Inflammatory macrophage treated with lipopolysaccharide for 1 hour (primary cell): ENCODE data around the gene BMF.
"Not testable (repeated sequence)": the region's sequence is repeated elsewhere in the genome, so short reads cannot be mapped to it uniquely, and the experiment has no call there.

Source experiments
- DNase-seq, 2 donors: peaks; one replicate each; pipeline ENCODE4 v3.0.0-alpha.2; 2020 to 2022

BMF gene

DNA sequence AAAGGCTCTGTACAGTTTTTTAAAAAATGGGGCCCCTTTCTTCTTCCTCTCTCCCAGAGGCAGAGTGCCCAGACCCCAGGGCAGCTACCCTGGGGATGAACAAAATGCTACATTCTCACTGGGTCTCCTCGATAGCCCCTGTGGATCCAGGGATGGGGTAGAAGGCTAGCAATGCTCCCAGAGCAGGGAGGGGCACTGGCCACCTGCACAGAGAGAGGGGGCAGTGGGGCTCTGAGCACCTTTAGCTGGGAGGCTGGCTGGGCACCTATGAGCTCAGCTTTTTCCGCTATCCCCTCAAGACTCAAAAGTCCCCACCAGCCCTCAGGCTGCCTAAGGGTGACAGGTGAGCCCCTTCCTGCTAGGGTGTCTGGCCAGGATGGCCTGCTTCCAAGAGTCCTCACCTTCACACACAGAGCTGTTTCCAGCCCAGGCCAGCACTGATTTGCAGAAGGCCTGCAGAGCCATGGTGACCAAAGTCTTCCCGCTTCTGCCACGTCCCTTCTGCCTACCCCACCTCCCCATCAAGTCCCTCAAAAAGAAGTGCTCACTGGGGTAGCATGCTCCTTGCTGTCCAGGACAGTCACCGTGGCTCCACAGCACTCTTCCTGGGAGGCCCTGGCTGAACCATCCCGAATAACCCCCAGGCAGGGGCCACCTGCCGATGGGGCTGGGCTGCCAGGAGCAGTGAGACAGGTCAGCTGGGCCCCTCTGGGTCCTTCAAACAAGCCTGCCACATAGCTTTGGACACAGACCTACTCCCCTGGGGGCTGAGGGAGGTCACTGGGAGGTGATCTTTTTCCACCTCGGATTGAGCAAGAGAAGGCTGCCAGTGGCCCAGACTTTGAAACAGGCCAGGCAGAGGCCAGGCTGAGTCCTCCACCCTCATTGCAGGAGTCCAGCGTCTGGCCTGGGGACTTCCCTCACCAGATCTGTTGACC, 20.4 kb downstream of the BMF start:
- DNase-seq: peak in 1 of 2 donors; percentile 32

DNA sequence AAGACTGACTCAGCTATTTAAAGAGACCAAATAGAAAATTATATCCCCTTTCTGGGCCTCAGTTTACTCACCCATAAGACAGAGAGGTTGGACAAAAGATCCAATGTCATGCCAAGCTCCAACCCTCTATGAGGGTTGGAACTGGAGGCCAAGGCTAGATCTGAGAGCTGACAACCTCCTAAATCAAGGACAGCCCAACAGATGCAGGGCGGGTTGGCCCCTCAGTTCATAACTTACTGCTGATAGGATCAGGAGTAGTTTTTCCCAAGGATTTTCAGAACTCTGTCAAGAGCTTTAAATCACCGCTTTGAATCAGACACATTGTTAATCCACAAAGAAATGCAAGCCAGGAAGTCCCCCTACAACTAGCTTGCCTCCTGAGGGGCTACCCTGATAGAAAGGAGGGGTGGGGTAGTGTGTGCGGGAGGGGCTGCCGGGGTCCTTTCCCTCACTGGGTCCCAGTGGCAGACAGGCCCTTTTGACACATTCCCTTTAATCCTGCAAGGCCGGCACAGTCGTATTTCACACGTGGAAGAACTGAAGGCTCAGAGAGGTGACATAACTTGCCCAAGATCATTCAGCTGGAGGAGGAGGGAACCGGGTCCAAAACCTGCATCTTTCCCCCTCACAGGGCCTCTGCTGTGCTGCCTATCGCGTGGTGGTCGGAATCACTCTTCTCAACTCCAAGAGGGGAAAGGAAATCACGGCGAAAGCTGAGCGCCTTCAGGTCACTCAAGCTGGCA, 21.4 kb downstream of the BMF start:
- DNase-seq: no peak

DNA sequence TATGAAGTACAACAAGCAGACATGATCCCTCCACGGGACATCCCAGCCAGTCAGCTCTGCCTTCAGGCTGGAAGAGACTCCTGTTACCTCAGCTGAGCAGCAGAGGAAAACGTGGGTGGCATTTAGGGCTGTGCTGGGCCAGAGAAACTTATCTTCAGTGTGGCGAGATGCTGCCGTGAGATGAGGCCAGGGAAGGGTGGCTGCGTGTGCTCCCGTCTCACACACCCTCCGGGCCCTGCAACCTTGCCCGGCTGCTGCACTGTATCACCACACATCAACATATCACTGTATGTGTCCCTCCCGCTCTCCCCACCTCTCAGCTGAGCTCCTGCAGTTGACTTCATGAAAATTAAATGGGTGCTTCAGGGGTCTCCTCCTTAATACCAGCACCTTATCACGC, 23.4 kb downstream of the BMF start:
- DNase-seq: no peak

DNA sequence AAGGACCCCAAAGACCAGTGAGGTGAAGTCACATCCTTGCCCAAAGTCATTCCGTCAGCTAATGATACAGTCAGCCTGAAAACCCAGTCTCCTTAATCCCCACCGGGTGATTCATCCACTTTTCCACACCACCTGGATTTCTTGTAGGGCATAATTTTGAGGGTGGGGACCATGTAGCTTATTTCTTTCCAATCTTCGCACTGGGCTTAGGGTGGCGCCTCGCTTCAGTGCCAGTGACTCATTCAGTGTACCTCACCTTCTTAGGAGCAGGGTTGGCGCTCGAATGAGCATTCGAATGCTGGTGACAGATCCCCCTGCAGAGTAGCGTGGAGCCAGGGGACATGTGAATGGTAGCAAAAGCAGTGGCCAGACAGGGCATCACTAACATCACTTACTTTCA, 24.0 kb downstream of the BMF start:
- no peak for DNase-seq

- no peak for DNase-seq
These were observed 26.3 kb downstream of the BMF start for GRCh38 chr15:40082195-40082883.

DNA sequence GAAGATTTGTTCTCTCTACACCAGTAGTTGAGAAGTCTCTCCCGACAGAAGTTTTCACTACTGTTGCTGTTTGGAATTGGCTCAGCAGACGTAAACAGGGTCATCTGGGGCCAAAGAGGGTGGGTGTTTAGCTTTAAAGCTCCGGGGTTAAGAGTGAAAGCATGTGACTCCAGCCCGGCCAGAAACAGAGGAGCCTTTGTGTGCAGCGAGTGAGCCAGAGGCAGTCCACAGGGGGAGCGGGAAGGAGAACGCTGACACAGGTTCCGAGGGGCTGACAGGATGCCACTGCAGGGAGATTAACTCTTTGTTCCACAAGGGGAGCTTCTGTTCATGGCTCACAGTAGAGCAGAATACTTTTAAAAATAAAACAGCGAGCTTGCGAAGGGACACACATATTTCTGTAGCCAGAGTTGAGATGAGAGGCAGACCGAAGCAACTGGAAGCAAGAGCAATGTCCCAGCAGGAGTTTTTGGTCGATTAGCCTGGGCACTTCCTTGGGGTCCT, 26.9 kb downstream of the BMF start:
- DNase-seq: peak; percentile 63 to 67

DNA sequence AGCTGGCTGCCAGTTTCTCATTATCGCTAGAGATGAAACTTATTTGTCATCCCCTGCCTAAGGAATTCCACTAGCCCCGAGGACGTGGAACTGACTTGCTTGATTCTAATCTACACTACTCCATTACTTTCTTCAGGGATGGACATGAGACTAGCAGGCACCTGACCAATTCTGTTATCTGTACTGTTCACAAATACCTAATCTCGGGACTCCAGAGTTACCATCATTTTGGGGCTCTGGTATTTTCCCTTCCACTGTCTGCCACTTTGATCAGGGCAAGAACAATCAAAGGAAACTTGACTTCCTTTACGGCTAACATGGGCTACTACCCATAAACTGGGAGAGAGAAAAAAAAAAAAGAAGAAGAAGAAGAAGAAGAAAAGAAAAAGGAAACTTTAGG, 27.8 kb downstream of the BMF start:
- DNase-seq: no peak

GRCh38 chr15:40080104-40080503, 28.6 kb downstream of the BMF start:
- no peak for DNase-seq

DNA sequence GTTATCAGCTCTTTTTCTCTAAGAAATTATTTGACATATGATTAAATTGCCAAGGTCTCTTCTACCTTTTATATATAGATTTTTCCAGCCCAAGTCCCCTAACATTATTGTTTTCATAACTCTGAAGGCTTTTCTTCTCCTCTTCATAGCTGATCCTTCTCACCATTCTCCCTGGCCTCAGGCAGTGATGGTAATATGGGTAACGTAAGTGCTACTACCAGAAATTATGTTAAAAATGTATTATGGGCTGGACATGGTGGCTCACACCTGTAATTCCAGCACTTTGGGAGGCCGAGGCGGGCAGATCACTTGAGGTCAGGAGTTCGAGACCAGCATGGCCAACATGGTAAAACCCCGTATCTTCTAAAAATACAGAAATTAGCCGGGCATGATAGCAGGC, 29.2 kb downstream of the BMF start:
- DNase-seq: no peak

- DNase-seq: peak; percentile 53 to 54
These were observed 33.2 kb downstream of the BMF start for GRCh38 chr15:40075298-40076044.

DNA sequence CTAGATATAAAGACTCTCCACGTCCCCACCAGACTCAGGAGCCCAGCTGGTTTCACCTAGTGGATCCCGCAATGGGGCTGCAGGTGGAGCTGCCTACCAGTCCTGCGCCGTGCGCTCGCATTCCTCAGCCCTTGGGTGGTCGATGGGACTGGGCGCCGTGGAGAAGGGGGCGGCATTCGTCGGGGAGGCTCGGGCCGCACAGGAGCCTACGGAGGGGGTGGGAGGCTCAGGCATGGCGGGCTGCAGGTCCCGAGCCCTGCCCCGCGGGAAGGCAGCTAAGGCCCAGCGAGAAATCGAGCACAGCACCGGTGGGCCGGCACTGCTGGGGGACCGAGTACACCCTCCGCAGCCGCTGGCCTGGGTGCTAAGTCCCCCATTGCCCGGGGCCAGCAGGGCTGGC, 34.0 kb downstream of the BMF start:
- DNase-seq: not testable (repeated sequence)

- not testable (repeated sequence) for DNase-seq
These were observed 34.8 kb downstream of the BMF start for GRCh38 chr15:40073716-40074490.

DNA sequence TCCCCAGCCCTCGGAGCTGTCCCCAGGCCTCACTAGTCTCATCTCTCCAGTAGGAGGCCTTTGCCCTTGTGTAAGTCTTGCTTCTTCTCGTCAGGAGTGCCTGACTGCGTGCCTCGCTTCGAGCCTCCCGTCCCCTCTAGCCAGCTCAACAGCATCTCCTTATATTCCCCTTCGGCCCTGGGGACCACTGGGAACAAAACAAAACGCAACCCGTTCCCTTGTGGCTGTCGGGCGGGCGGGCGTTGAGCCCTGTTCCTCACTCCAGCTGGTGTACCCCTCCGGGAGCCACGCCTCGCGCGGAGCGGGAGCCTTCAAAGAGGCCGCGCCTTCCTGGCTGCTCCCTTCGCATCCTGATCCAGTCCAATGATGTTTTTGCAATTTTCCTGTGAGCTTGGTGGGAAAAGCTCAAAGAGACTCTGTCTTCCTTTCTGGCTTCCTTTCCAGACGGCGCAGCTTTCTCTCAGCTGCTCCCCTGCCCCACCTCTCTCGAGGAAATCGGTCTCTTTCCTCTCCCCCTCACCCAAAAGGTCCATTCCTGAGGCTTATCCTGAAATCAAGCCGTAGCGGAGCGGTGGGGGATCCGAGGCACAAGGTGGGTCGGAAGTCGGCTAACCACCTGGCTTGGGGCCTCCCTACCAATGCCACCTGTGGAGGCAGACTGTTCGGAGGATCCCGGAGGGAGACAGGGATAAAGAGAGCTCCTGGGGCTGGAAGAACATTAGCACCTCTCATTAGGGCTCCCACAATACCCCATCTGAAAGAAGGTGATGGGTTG, 36.3 kb downstream of the BMF start:
- DNase-seq: no peak

DNA sequence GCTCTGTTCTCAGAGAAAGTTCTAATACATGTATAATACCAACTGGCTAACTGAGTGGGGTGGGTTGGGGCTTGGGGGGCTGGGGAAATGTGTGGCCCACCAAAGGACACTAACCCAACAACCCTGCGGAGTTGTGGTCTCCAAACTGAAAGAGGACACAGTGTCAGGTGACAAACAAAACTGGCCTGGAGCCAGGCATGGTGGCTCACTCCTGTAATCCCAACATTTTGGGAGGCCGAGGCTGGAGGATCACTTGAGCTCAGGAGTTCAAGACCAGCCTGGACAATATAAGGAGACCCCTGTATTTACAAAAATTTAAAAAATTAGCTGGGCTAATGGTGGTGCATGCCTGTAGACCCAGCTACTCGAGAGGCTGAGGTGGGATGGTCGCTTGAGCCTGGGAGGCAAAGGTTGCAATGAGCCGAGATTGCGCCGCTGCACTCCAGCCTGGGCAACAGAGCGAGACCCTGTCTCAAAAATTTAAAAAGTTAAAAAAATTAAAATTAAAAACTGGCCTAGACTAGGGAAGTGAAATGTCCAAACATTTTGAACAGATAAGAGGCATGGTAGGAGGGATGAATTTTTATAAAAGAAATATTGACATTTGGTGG, 38.0 kb downstream of the BMF start:
- no peak for DNase-seq

GRCh38 chr15:40070166-40070557, 38.5 kb downstream of the BMF start:
- no peak for DNase-seq

DNA sequence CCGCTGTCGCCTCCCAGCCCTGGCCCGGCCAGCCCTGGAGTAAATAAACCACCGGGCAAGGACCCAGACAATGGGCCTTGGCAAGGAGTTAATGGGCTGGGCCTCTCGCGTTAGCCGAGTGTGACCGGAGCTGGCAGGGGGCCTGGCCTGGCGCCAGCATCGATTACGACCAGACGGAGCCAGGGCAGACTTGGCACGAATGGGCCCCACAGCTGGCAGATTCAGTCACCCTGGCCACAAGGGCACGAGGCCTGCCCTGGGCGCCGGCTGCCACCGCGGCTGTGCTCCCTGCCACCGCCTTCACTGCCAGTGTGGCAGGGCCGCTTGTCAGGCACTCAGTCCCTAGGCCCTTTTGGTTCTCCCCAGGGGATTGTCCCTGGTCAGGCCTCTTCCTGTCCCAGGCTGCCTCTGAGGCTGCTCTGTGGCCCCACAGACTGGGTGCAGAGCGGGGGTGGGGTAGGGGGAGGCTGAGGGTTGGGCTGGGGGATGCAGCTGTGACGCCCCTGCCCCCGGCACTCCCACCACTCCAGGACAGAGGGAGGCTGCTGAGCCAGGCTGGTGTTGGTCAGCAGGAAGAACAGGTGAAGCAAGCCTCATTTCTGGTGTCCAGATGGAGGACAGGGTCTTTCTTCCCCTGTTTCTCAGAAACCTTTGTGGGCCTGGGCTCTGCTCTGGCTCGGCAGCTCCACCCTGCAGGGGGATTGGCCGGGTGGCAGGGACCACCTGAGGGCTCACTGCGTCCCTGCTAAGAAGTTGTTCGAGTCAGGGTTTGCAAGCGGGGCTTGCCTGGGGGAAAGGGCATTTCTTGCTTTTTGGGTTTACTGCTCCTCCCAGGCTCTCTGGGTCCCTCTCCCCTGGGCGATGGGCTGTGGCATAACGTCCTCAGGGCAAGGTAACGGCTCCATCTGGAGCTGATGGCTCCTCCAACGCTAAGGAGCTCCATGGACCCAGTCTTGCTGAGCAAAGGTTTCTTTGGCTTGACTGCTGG, 39.2 kb downstream of the BMF start:
- DNase-seq: no peak

- no peak for DNase-seq
These were observed 40.6 kb downstream of the BMF start for GRCh38 chr15:40067921-40068624.

DNA sequence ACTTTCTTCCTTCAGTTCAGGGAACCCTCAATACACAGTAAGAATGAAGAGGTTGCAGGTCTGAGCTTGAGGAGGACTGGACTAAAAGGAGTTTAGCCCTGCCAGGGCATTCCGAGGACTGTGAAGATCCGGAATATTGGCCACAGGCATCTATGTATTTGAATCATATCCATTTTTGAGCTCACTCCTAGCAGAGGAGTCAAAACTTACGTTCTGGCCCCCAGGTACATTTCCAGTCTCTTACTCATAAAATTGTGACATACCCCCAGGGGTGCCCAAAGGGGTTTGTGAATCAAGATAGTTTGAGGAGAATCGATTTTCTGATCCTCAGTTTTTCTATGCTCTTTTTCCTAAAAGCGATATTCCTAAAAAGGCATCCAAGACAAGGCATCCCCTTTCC, 42.1 kb downstream of the BMF start:
- DNase-seq: no peak

- DNase-seq: no peak
These were observed 43.5 kb downstream of the BMF start for GRCh38 chr15:40065166-40065565.
